ENCODE measurements around the gene SDSL.

SDSL gene

DNA sequence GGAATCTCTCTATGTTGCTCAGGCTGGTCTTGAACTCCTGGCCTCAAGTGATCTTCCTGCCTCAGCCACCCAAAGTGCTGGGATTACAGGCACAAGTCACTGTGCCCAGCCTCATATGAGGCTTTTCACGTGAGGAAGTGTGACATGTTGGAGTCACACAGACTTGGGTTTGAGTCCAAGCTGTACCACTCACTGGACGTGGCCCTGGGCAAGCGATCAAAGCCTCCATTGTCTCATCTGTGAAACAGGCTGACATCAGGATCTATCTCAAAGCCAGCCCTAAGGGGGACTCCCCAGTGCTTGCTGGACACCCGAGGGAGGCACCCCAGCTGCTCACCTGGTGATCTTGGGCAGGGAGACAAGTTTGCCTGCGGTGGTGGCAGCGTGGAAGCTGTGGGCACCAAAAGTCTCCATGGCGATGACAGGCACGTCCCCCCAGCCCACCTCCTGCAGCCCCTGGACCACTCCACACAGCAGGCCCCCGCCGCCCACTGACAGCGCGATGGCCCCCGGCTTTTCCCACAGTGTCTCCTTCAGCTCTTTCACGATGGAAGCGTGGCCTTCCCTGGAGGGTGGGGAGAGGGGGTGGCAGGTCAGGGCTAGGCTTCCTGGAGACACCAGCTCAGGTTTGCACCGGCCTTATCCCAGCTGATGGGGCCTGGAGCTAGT lies 25.2 kb upstream of the SDSL start:
- DNase-seq (ENCODE audit: low read depth in 3 of 3): no peak

DNA sequence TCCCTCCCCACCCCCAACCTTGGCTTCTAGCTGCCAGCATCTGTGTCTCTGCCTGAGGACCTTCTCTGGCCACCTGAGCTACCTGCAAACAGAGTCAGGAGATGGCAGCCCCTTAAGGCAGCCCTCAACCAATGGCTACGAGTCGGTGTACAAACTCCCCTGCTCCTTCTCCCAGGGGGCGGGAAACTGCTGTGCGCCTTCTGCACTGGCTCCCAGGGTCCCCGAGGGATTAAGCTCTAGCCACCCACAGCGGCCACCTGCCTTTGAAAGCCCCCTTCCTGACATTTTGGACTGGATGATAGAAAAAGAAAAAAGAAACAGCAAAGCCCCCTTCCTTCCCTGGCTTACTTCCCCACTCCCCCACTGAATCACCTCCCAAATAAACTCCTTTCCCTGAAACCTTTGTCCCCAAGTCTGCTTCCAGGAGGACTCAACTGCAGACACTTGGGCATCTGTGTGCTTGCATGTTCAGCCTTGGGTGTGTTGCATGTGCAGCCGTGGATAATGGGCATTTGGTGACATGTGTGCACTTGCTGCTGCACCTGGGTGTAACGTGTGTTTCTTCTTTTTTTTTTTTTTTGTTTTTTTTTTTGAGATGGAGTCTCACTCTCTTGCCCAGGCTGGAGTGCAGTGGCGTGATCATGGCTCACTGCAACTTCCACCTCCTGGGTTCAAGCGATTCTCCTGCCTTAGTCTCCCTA lies 24.5 kb upstream of the SDSL start:
- DNase-seq (ENCODE audit: low read depth in 3 of 3): no peak

GRCh38 chr12:113398346-113399290 lies 23.6 kb upstream of the SDSL start:
- no peak for DNase-seq (ENCODE audit: low read depth in 3 of 3)

DNA sequence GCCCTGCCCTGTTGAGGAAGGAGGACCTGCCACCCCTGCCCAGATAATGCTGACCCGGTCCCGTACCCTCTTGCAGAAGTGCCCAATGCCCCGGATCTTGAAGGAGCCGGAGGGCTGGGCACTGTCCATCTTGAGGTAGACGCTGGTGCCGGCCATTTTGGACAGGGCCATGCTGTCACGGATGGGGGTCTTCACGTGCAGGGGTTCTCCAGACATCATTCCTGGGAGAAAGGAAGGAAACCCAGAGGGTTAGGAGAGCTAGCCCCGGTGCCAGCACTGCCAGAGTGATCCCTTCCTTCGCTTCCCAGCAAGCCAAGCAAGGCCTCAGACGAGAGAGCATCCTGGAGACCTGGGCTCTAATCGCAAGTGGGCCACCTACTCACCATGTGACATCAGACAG lies 22.7 kb upstream of the SDSL start:
- DNase-seq (ENCODE audit: low read depth in 3 of 3): no peak

DNA sequence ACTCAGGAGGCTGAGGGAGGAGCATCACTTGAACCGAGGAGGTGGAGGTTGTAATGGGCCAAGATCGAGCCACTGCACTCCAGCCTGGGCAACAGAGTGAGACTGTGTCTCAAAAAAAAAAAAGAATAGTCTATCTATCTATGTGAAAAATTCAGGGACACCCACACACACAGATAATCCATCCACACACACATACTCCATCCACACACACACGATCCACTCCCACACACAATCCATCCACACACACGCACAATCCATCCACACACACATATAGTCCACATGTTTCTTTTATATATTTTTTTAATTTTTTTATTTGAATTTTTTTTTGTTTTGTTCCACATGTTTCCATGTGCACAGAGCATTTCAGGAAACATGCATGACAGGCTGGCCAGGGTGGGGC lies 21.8 kb upstream of the SDSL start:
- no peak for DNase-seq (ENCODE audit: low read depth in 3 of 3)

GRCh38 chr12:113401066-113402000 lies 20.8 kb upstream of the SDSL start:
- no peak for DNase-seq (ENCODE audit: low read depth in 3 of 3)

- no peak for DNase-seq (ENCODE audit: low read depth in 3 of 3)
Observed at GRCh38 chr12:113402586-113403260, 19.5 kb upstream of the SDSL start.

GRCh38 chr12:113403435-113404415 lies 18.5 kb upstream of the SDSL start, which contains the start of gene SDS:
Gene SDS (minus strand): TSS chr12:113403887. CDS start chr12:113399708, 4,179 bp downstream.
- no peak for DNase-seq (ENCODE audit: low read depth in 3 of 3)

DNA sequence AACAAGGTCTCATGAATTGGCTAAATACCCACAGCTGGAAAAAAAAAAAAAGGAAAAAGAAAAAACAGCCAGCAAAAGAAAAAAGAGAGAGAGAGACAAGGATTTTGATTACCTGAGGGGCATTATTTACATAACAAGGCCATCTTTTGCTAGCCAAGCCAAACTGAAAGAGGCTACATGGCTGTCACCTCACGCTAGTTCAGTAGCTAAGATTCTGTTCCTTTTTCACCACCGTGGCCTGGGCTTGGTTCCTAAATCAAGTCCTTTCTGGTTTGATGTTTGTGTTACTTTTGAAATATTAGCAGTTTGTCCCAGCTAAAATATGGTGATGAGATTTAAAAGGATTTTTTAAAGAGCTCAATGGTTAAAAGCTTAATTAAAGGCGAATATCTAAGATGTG lies 16.5 kb upstream of the SDSL start:
- DNase-seq (ENCODE audit: low read depth in 3 of 3): no peak

GRCh38 chr12:113407931-113408600 lies 14.1 kb upstream of the SDSL start:
- no peak for DNase-seq (ENCODE audit: low read depth in 3 of 3)

DNA sequence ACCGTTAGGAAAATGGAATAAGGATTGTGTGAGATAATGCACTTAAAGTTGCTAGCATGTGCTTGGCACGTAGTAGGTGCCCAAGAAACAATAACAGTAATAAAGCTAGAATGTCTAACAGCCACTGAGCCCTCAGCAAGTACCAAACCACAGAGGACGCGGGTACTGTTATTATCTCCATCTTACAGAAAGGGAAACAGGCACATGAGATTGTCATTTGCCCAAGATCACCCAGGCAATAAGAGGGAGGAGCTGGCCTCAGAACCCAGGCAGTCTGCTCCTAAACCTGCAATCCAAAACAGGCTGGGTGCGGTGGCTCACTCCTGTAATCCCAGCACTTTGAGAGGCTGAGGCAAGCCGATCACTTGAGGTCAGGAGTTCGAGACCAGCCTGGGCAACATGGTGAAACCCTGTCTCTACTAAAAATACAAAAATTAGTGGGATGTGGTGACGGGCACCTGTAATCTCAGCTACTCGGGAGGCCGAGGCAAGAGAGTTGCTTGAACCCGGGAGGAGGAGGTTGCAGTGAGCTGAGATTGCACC lies 13.4 kb upstream of the SDSL start:
- no peak for DNase-seq (ENCODE audit: low read depth in 3 of 3)

- DNase-seq (ENCODE audit: low read depth in 3 of 3): no peak
Observed at GRCh38 chr12:113409462-113410124, 12.6 kb upstream of the SDSL start.

DNA sequence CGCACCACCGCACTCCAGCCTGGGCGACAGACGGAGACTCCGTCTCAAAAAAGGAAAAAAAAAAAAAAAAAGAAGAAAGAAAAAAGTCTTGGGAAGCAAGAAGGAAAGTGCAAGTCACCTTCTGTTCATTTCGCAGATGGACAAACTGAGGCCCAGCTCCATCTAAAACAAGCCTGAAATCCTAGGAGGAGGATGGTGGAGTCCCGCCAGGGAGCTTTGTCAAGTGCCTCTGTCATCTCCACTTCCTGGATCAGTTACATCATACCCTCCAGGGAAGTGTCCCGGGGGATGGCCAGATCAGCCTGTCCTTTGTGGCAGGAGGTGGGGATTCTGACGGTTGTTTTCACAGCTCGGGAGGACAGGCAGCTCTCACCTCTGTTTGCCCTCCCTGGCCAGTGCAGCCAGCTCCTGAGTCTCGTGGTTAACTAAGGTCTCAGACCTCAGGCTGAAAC lies 8.7 kb upstream of the SDSL start:
- no peak for DNase-seq (ENCODE audit: low read depth in 3 of 3)

DNA sequence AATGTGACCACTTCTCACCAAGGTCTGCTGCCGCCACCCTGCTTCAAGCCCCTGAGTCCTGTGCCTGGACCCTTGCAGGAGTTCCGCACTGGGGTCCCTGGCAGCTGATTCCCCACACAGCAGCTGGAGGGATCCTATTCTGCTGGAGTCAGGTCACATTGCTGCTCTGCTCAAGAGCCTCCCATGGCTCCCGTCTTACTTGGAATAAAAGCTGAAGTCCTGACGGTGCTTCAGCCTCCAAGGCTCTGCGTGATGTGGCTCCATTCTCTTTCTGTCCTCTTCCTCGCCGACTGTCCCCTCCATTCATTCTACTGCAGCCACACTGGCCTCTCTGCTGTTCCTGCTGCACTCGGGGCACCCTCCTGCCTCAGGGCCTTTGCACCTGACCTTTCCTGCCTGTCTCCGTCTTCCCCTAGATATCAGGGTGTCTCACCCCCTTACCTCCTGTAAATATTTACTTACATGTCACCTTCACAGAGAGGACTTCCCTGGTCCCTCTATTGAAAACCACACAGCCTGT lies 7.6 kb upstream of the SDSL start:
- no peak for DNase-seq (ENCODE audit: low read depth in 3 of 3)

GRCh38 chr12:113416091-113416754 lies 6.0 kb upstream of the SDSL start:
- DNase-seq (ENCODE audit: low read depth in 3 of 3): no peak

DNA sequence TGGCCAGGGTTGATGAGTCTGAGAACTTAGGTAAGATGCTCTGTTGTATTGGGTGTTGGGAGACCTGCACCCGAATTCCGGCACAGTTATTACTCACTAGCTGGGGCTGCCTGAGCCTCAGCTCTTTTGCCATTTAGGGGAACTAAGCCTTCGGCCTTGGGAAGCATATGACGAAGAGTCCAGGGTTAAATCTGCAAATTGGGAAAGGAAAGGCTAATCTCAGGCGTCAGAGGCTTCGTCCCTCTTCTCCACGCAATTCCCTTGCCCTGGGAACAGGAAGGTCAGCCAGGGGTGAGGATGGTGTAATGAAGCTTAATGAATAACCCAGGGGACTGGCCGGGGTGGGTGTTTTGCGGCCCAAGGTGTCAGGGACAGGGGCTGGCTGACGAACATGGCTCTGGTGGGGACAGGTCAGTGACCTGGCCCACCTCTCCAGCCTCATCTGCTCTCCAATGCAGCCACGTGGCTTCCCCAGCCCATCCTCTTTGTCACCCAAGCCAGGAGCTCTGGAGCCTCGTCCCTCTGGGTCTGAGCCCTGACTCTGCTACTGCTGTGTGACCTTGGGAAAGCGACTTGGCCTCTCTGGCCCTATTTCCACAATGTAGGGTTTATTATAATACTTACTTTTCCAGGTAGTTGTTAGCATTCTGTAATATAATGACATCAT lies 3.8 kb upstream of the SDSL start:
- no peak for DNase-seq (ENCODE audit: low read depth in 3 of 3)
